GM12864 (cell line): ENCODE measurements around the gene CEP57L1.

ENCODE experiments used
- DNase-seq: peaks from one replicate; pipeline ENCODE4 v3.0.0-alpha.2; 2011; ENCODE audit warnings: low read depth
- H3K4me3 ChIP-seq: 2 replicates; pipeline ENCODE4 v1.5.1; 2011; ENCODE audit warnings: mild to moderate bottlenecking, low read depth, low read length, control low read depth
- TF ChIP-seq, protein P1 (sequence below): IDR thresholded peaks from 2 replicates; pipeline ENCODE4 v1.5.1; 2011; ENCODE audit warnings: low read depth, mild to moderate bottlenecking, moderate library complexity, low read length, control low read depth, inconsistent platforms; ENCODE audit errors: missing control alignments

CEP57L1 gene

DNA sequence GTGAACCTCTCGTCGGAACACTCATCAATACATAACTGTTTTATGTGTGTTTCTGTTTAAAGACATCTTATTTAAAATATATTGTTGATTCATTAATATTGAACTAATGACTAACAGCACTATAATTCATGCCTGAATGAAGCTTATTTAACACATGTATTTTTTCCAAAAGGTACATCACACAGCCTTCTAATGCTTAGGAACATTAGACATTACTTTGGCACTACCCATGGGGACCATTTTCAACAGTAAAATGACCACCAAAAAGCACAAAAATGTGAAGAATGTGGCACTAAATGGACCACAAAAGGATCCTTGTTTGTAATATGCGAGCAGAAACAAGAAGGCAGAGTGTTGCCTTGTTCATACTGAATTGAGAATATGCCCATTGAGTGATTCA lies 109.2 kb downstream of the CEP57L1 start:
- TF ChIP-seq, protein P1, sequence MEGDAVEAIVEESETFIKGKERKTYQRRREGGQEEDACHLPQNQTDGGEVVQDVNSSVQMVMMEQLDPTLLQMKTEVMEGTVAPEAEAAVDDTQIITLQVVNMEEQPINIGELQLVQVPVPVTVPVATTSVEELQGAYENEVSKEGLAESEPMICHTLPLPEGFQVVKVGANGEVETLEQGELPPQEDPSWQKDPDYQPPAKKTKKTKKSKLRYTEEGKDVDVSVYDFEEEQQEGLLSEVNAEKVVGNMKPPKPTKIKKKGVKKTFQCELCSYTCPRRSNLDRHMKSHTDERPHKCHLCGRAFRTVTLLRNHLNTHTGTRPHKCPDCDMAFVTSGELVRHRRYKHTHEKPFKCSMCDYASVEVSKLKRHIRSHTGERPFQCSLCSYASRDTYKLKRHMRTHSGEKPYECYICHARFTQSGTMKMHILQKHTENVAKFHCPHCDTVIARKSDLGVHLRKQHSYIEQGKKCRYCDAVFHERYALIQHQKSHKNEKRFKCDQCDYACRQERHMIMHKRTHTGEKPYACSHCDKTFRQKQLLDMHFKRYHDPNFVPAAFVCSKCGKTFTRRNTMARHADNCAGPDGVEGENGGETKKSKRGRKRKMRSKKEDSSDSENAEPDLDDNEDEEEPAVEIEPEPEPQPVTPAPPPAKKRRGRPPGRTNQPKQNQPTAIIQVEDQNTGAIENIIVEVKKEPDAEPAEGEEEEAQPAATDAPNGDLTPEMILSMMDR = no peak
- no peak overlapping the region for H3K4me3 ChIP-seq
- no peak for DNase-seq

DNA sequence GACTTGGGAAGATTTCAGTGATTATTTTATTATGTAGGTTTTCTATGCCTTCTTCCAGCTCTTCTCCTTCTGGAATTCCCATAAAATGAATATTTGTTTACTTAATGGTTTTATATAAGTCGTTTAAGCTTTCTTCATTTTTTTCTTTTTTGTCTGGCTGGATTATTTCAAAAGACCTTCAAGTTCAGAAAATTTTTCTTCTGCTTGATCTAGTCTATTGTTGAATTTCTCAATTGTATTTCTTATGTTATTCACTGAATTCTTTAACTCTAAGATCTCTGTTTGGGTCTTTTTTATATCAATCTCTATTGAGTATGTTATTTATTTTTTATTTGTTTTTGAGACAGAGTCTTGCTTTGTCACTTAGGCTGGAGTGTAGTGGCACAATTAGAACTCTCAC lies 117.4 kb downstream of the CEP57L1 start:
- TF ChIP-seq, protein P1 = no peak
- H3K4me3 ChIP-seq = no peak overlapping the region
- DNase-seq = no peak
